Panc1 (cell line): Measurements from ENCODE around the gene MAP2K4.

ENCODE experiments used
- POLR2AphosphoS5 ChIP-seq: IDR thresholded peaks from 2 replicates; pipeline ENCODE4 v1.6.1; 2012; ENCODE audit warnings: mild to moderate bottlenecking, low read depth, low read length, moderate library complexity
- SIN3A ChIP-seq: IDR thresholded peaks from 2 replicates; pipeline ENCODE4 v1.6.1; 2012; ENCODE audit warnings: low read depth, mild to moderate bottlenecking, low read length, moderate library complexity, borderline replicate concordance; ENCODE audit not compliant: insufficient read depth
- TF ChIP-seq, protein P1 (sequence below): fragments of 450-650 bp; IDR thresholded peaks from 2 replicates; pipeline ENCODE4 v1.5.1; 2017; ENCODE audit warnings: mild to moderate bottlenecking
- TF ChIP-seq, protein P2 (sequence below), 2 experiments: IDR thresholded peaks; 2 replicates each; pipeline ENCODE4 v1.6.1; 2011 to 2012; ENCODE audit warnings: low read depth in 2 of 2, control low read depth in 1 of 2, low read length in 1 of 2, mild to moderate bottlenecking in 1 of 2, moderate library complexity in 1 of 2; ENCODE audit not compliant: insufficient read depth in 1 of 2

- TF ChIP-seq, protein P1, sequence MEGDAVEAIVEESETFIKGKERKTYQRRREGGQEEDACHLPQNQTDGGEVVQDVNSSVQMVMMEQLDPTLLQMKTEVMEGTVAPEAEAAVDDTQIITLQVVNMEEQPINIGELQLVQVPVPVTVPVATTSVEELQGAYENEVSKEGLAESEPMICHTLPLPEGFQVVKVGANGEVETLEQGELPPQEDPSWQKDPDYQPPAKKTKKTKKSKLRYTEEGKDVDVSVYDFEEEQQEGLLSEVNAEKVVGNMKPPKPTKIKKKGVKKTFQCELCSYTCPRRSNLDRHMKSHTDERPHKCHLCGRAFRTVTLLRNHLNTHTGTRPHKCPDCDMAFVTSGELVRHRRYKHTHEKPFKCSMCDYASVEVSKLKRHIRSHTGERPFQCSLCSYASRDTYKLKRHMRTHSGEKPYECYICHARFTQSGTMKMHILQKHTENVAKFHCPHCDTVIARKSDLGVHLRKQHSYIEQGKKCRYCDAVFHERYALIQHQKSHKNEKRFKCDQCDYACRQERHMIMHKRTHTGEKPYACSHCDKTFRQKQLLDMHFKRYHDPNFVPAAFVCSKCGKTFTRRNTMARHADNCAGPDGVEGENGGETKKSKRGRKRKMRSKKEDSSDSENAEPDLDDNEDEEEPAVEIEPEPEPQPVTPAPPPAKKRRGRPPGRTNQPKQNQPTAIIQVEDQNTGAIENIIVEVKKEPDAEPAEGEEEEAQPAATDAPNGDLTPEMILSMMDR: no peak
- TF ChIP-seq POLR2AphosphoS5: no peak
- no peak for TF ChIP-seq SIN3A
- TF ChIP-seq, protein P2, sequence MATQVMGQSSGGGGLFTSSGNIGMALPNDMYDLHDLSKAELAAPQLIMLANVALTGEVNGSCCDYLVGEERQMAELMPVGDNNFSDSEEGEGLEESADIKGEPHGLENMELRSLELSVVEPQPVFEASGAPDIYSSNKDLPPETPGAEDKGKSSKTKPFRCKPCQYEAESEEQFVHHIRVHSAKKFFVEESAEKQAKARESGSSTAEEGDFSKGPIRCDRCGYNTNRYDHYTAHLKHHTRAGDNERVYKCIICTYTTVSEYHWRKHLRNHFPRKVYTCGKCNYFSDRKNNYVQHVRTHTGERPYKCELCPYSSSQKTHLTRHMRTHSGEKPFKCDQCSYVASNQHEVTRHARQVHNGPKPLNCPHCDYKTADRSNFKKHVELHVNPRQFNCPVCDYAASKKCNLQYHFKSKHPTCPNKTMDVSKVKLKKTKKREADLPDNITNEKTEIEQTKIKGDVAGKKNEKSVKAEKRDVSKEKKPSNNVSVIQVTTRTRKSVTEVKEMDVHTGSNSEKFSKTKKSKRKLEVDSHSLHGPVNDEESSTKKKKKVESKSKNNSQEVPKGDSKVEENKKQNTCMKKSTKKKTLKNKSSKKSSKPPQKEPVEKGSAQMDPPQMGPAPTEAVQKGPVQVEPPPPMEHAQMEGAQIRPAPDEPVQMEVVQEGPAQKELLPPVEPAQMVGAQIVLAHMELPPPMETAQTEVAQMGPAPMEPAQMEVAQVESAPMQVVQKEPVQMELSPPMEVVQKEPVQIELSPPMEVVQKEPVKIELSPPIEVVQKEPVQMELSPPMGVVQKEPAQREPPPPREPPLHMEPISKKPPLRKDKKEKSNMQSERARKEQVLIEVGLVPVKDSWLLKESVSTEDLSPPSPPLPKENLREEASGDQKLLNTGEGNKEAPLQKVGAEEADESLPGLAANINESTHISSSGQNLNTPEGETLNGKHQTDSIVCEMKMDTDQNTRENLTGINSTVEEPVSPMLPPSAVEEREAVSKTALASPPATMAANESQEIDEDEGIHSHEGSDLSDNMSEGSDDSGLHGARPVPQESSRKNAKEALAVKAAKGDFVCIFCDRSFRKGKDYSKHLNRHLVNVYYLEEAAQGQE (IDR thresholded peaks at IDR 0.05; ENCODE audit: insufficient read depth in 1 of 2, low read depth in 2 of 2, low read length in 1 of 2): no peak
Measured at GRCh38 chr17:12021623-12022140, 1.0 kb downstream of the MAP2K4 start.
